ENCODE data around the gene FAM170B.

The FAM170B gene

DNA sequence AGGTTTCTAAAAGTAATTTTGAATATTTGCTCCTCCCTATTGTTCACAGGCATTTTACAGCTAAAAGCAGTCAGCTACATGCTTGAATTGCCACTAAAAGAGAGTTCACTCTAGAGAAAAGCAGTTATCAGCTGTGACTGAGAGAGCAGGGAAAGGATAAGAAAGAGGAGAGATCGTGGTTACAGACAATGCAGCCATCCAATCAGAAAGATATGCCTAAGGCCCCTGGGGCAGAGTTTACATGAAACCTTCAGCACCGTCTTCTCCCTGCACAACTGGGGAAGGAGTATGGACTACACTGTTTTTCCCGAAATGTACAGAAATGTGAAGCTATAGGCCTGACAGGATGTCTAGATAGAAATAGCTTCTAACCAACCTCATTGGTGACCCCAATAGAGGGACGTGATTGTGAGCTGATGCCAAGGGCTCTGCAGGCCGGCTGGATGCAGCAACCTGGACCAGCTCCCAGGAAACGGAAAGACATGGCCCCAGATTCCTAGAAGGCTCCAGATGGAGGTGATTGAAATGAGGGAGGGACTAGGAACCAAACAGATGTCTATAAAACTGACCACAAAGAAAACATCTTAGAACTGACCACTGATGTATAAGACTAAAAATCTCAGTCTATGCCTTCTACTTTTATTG, 15.3 kb downstream of the FAM170B start:
- DNase-seq = no peak

DNA sequence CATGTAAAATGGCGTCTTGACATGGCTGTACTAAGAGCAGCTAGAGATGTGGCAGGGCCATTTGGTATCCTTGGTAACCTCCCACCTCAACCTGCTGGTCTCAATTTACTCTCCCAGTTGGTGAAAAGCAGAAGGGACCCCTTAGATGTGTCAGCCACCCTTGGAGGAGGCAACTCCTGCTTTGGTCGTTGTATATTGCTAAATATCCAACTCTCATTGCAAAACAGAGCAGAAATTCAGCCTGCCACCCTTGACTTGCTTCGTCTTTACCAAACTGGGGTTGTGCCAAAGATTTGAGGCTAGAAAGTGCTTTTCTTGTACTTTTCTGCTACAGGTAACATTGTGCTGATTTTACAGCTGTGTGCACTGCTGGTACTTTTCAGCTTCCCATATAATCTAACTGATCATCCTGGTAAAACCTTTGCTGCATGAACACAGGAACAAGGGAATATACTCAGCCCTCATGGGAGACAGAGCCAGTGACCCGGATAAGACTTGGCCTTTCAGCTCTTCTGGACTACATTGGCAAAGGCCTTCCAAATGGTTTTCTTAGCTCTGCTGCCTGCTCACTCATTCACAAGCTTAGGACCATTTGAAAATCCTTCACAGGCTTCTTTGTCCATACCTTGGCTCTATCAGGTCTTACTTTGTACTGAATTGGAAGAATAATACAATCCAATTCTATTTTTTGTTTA, 16.3 kb downstream of the FAM170B start:
- no peak for DNase-seq

DNA sequence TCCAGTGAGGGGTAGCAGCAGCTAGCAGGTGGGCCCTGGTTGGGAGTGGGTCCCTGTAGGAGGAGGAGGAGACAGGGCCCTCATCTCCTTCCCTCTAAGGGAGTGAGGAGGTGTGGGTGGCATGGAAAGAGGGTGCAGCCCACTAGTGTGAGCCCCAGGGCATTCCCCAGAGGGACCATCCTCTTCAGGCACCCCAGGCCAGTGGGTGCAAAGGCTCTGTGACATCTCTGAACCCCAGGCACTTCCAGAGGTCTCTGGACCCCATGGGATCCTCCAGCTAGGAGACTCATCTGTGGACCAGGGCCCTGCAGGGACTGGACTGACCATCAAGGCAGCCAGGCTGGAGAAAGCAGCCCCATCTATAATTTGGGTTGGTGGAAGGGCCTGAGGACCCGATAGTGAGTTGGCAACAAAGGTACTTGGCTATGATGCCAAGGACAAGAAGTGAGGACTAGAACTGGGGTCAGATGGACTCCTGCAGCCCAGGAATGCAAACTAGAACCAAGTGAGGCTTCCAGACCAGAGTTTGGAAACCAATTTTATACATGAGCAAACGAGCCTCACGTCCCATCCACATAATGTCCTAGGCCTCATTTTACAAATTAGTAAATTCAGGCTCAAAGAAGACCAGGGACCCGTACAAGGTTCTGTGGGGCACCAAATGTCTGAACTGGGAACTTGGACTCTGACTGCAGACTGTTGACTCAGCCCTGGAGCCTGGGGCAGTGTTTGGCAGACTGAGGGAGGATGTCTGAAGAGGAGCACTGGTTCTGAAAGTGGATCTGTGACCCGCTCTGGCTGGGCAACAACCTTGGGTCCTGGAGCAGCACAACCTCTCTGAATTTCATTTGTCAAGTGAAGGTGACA, 17.1 kb downstream of the FAM170B start:
- no peak for DNase-seq

DNA sequence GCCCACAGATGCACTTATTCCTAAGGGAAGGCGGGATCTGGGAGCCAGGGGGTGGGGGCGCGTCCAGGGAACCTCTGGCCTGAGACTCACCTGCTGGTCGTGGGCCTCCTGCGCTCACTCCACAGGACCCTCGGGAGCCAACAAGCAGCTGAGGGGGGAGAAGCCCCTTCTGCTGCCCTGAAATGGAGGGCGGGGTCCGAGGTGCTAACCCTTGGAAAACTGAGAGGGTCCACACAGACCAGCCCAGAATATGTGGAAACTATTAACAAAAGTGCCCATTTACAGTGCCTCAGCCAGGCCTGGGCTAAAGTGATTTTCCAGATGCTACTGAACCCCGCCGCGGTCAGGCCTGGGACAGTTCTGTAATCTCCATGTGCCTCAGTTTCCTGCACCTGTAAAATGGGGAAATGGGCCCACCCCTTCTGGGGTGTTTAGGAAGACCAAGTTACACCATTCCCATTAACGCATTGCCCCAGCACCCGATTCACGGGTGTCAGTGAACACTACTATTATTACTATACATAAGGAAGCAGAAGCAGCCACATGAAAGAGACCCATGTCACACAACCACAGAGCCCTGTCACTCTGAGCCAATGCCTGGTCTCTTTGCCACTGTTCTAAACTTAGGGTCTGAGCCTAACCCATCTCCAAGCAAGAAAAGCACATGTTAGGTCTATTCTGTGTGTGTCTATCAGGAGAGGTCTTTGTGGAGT, 17.9 kb downstream of the FAM170B start:
- DNase-seq = no peak

DNA sequence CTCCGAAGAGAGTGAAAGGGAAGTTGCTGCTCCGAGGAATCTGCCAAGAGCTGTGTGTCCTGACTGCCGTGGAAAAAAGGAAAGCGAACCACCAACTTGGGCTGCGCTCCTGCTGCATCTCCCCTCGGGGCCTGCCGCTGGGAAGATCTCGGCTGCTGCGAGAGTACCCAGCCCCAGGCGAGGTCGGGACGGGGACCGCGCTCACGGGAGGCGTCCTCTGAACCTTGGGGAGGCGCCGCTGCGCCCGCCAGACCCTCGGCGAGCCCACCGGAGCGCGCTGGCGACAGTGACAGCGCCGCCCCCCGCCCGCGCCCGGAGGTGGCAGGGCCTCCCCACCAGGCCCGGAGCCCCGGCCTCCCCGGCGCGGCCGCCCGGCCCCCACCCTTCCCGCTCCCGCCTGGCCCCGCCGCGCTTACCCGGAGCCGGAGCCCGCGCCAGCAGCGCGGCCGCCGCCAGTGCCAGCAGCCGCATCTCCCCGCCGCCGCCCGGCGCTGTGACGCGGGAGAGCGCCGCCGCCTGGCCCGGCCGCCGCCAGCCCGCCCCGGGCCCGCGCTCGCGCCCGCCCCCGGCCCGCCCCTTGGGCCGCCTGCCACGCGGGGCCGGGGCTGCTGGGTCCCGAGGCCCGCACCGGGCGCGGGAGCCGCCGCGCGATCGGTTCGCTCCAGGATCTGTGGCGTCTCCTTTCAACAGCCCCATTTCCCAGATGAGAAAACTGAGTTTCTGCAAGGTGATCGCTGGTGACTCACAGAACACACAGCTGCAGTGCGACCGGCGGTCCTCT, 18.6 kb downstream of the FAM170B start, which contains the start of gene VSTM4:
VSTM4 (minus strand) TSS at position 508 of the 781 bp plus-strand sequence; CDS start at position 471, 37 bp downstream.
- DNase-seq = no peak

DNA sequence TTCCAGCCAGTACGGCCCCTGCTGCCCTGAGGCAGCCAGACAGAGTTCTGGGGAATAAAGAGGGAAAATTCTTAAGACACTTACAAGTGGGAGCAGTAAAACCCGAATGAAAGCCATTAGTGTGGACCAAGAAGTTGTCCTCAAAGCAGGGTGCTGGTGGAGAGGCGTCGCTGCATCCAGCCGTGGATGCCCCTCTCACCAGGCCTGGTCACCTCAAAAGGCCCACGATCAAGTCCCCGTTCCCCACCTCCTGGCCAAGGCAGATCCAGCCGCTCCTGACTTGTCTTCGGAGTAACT, 19.2 kb downstream of the FAM170B start:
- no peak for DNase-seq

DNA sequence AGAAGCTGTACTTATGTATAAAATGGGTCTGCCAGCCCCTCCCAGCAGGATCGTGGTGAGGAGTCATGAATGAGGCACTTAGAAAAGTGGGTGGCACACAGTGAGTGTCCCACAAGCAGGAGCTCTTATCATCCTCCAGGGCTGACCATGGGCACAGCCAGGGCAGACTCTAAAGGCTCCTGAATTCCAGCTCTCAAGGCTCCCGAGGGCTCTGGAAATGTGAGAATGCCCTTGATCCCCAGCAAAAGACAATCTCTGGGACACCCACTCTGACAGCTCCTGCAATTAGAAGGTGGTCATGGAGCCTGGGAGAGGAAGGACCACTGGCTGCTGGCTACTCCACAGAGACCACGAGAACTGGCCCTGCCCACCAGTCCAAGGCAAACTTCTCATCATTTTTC, 20.1 kb downstream of the FAM170B start:
- DNase-seq = no peak

DNA sequence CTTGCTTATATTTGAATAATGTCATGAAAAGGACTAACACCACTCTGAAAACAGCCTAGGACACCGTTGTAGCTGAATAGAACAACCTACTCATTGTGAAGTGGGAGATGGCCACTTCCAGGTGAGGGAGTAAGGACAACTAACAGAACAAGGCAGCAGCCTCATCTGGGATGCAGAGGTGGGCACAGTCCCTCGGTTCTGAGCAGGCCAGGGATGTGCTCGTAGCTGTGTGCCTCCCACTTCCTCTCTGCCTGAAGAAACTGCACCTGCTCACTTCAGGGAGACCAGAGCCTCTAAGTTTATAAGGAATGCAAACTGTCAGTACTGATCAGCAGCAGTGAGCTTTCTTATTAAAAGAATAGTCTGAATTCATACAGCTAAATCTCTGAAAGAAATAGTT, 21.0 kb downstream of the FAM170B start:
- DNase-seq = no peak

DNA sequence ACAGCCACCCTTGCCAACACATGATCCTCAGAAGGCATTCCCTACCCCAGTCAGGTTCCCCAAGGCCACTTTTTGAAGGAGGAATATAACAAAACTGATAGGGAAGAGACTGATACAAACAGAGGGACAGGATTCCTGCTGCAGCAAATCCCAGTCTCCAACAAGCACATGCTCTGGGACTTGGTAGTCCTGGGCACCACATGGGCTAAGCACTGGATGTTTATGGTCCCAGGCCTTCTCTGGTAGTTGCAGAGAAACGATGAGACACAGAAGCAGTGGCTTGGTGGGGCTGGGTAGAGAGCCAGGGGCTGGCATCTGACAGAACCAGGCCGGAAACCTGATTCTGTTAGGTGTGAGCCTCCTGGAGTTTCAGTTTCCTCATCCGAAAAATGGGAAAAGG, 21.7 kb downstream of the FAM170B start:
- DNase-seq = no peak

DNA sequence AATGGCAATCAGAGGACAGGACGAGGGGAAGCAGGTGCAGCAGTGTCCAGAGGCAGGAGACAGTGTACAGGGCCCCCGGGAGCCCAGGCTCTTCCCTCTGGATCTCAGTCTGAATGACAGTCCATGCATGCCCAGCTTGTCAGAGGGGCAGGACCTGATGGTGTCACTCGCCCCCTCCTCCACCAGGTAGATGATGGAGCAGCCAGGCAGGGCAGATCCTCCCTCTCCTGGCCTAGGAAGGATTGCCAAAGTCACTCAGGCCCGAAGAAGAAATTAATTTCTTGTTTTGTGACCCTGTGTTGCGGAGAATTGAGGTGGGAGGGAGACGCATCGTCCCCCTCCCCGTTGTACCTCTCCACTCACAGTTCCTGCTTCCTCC, 22.5 kb downstream of the FAM170B start:
- DNase-seq = no peak

DNA sequence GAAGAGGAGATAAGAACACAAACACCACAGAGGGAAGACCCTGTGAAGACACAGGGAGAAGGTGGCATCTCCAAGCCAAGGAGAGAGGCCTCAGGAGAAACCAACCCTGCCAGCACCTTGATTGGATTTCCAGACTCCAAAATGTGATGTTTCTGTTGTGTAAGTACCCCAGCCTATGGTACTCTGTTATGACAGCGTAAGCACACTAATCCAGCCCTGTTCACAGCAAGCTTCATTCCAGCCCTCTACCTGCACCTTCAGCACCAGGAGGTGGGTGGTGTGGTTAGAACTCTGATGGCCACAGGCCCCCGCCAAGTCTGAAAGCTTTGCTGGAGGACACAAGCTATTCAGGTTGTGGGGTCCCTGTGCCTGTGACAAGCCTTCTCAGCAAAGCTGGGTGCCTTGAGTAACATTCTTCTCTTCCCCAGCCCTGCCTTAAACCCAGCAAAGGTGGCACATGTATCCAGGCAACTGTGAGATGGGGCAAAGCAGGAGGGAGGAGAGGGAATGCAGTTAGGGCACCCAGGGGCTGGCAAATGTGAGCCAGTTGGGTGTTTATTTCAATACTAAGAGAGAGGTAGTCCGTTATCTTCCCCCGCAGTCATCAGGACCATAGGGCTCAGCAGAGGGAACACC, 23.0 kb downstream of the FAM170B start:
- DNase-seq = no peak

DNA sequence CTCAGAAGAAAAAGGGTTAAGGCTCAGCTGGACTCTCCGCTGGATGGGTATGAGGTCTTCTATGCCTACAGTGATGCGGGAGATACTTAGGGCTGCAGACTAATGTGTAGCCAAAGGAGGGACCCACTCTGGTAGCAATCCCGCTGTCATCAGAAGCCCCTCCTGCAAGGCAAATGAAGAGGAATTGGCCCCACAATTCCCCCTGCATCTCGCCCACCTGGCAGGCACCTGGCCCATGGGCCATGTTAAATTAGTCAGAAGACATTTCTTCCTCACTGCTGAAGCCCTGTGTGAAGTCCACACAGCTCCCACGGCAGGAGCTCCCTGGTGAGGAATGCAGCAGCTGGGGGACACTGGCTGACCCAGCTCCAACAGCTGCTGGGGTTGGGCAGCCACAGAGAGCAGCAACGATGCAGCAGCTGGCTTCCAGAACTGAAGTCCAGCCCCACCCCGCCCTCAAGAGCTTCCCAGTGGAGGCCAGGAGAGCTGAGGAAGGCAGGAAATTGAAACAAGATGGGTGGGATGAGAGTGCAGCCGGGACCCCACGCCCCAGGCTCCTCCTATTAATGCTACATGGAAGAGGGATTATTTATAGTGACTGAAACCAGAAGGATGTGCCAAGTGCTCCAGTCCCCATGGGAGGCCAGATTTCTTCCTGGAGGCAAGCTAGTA, 24.0 kb downstream of the FAM170B start:
- DNase-seq = no peak

DNA sequence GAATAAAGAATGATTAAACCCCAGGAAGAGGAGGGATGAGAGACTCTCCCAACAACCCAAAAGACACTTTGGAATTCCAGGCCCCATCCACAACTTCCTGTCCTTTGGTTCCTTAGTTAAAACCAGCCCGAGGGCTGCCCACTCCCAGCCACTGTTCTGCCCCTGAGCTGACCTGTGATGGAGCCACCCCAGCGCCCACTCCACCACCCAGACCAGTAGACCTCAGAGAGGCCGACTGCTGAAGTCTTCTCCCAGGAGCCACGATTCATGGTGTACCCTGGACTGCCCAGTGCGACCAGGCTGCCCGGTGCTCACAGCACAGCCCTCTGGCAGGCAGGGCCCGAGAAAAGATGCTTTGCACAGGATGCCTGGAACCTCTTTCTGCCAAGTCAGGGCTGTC, 25.2 kb downstream of the FAM170B start:
- no peak for DNase-seq

DNA sequence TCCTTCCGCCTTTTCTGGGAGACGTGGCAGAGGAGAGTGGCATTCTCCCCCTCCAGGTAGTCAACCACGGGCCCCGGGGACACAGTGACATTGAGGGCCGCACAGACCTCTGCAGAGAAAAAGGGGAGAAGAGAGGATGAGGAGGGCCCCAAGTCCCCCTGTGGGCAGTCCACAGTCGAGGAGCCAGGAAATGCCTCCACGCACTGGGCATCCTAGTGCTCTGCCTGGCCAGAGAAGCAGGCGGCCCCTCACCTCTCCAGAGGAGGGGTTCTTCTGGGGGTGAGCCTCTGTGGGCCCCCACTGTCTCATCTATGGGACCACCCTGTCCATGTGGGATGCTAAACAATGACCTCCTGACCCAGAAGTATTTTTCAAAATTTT, 25.9 kb downstream of the FAM170B start:
- no peak for DNase-seq

DNA sequence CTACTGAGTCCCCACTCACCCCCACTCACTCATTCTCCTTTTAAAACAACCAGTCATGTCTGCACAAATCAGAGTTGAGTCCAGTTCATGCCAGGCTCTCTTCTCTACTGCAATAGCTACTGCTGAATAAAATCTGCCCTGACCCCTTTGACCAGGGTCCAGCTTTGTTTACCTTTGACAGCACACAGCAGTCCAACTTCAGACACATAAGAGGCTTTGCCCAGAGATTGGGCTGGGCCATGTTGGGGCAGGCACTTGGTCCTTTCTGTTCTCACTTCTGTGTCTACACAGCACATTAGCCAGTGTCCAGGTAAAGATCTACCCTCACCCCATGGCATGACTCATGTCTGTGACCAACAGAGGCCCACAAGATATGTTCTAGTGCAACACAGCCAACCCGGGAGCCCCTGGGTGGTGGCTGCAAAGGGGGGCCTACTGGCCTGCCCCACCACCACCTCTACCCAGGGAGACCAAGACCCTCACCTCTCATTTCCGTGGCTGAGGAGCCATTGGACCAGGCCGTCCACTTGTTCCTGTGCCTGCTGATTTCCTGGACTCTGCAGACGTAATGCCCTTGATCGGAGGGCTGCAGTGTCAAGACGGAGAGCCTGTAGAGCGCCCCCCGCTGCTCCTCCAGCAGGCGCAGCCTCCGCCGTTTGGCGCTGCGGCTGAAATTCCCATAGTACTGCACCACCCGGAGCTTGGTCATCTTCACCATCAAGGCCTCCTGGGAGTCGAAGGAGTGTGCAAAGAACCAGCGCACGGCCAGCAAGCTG, 26.5 kb downstream of the FAM170B start:
- DNase-seq = no peak

DNA sequence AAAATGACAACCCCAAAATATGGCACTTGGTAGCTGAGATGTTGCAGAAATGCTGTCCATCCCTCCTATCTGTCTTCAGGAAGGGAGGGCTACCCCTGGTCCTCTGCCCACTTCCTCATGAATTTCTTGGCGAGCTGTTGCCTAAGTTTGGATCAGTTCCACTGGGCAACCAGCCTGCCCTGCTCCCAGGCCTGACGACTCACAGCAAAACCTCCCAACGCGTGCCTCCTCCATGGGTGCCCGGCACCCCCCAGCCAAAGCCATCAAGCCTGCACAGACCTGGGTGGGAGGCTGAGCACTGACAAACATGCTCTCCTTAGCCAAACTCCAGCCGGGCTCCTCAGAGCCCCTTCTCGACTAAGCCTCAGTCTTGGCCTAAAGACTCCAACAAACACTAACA, 27.4 kb downstream of the FAM170B start:
- no peak for DNase-seq

DNA sequence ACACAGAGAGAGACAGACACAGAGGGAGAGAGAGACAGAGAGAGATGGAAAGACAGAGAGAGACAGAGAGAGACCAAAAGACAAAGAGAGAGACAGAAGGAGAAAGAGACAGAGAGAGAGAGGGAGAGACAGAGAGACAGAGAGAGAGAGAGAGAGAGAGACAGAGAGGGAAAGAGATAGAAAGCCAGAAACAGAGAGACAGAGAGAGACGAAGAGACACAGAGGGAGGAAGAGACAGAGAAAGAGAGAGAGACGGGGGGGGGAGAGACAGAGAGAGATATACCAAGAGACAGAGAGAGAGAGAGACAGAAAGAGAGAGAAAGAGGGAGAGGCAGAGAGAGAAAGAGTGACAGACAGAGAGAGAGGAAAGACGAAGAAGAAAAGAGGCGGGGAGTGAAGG, 28.7 kb downstream of the FAM170B start:
- no peak for DNase-seq

DNA sequence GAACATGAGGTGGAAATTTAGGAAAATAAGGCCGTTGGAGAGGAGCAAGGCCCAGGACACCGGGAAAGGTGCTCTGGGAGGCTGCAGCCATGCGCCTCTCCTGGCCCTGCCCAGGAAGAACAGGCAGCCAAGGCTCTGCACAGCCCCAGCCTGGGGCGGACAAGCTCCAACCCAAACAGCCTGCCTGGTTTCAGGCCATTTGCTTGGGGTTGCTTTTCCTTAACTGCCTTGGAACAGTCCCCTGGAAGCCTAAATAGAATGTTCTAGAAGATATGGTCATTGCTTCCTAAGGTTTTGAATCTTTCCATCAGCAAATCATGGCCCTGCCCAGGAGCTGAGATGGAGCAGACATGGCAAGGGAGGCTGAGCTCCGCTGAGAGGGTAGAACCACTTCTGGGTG, 29.5 kb downstream of the FAM170B start:
- DNase-seq = no peak

DNA sequence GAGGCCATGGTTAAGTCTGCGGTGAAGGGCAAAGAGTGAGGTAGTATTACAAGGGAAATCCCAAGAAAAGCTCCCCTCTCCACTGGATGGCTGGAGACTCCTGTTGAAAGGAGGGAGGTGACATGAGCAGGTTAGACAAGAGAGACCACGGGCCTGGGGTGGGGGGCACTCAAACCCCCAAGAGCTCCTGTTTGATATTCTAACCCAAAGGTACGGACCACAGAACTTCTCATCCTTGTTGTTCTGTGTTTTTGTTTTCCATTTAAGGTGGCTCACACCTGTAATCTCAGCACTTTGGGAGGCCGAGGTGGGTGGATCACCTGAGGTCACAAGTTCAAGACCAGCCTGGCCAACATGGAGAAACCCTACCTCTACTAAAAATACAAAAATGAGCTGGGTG, 30.1 kb downstream of the FAM170B start:
- DNase-seq = no peak

DNA sequence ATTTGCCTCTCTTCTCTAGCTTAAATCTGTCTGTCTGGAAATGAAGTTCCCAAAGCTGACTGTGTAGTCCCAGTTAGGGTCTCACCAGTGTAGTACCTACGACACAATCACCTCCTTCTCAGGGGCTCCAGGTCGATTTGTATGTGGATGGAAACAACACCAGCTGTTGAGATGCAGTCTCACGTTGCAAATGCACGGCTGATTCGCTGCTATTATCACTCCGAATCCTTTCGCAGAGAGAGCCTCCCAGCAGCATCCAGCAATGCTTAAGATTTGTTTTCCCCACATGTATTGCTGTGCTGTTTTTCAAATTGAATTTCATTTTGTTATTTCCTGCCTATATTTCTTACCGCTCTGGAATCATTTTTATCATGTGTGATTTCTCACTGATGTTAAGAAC, 34.8 kb downstream of the FAM170B start:
- no peak for DNase-seq
